MCF 10A (cell line): ENCODE results near the gene C2CD4A. TPM values are rescaled to one million over a fixed set of nuclear protein-coding genes. Genes with fewer than 3 reads are reported as not detected.

ENCODE experiments used
- BruUV-seq: library from RNA; stranded (reverse); fragments of 400-500 nt; replicated peaks from 2 replicates; lab custom pipeline; 2021; lab: Mats Ljungman, UMichigan
- CTCF ChIA-PET: fragments of 300-600 bp; sonication (Branson Sonifier 250); formaldehyde crosslinking; extraction: SDS; loops from one replicate; lab custom pipeline; 2021; ENCODE audit warnings: antibody characterized with exemption, inconsistent platforms; lab: Yijun Ruan, JAX
- POLR2A ChIA-PET: fragments of 300-600, 350-650 bp; sonication (Branson Sonifier 250); formaldehyde crosslinking; extraction: SDS; loops from one replicate; lab custom pipeline; 2020; ENCODE audit warnings: antibody characterized with exemption, inconsistent platforms; lab: Yijun Ruan, JAX
- DNase-seq: peaks from one replicate; pipeline ENCODE4 v3.0.0-alpha.2; 2018; ENCODE audit not compliant: unreplicated experiment
- H3K27ac Mint-ChIP-seq: one replicate; pipeline ENCODE4 v1.8.0; 2022; ENCODE audit warnings: mild to moderate bottlenecking, low read depth, mixed read lengths; ENCODE audit not compliant: unreplicated experiment
- H3K27me3 Mint-ChIP-seq: one replicate; pipeline ENCODE4 v1.8.0; 2022; ENCODE audit warnings: mixed read lengths; ENCODE audit not compliant: insufficient read depth, unreplicated experiment
- H3K36me3 Mint-ChIP-seq: one replicate; pipeline ENCODE4 v1.8.0; 2022; ENCODE audit warnings: mild to moderate bottlenecking, moderate library complexity, mixed read lengths; ENCODE audit not compliant: insufficient read depth, unreplicated experiment
- H3K4me1 Mint-ChIP-seq: one replicate; pipeline ENCODE4 v1.8.0; 2022; ENCODE audit warnings: mixed read lengths; ENCODE audit not compliant: insufficient read depth, unreplicated experiment
- H3K4me3 Mint-ChIP-seq: one replicate; pipeline ENCODE4 v1.8.0; 2022; ENCODE audit warnings: mild to moderate bottlenecking, moderate library complexity, mixed read lengths; ENCODE audit not compliant: unreplicated experiment
- H3K9me3 Mint-ChIP-seq: one replicate; pipeline ENCODE4 v1.8.0; 2022; ENCODE audit warnings: mixed read lengths; ENCODE audit not compliant: unreplicated experiment
- intact Hi-C: fragments of 100-400 bp; cut with micrococcal nuclease; formaldehyde crosslinking; loops from 2 replicates; pipeline ENCODE4 v1.14.1; 2022
- total RNA-seq: library from RNA; stranded (reverse); gene quantifications from 2 replicates; pipeline ENCODE4 v1.2.3, GENCODE V29; 2022
- TF ChIP-seq, protein P1 (sequence below): fragments of 200-600 bp; IDR thresholded peaks from one replicate; pipeline ENCODE4 v1.8.0; 2022; ENCODE audit warnings: antibody characterized with exemption, mild to moderate bottlenecking; ENCODE audit not compliant: unreplicated experiment

The C2CD4A gene
- total RNA-seq, 1 experiment from 2014 or later = 0.16 TPM

DNA sequence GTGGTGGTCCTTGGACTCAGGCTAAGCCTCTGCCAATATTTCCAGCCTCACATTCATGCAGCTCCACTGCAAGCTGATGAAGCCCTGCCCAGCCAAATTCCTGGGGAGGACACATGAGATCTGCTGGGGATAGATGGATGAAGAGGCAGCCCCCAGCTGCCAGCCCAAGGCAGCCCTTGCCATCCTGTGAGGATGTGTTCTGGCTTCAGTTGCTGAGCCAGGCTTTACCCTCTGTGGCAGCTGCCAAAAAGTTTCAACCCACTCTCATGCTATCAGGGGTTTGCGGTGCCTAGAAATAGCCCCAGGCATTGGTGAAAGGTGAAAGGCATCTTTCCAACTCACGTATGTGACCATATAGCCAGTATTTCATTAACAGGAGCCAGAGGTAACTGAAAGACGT, 37.6 kb downstream of the C2CD4A start:
- DNase-seq = no peak
- Mint-ChIP-seq H3K27ac (no peak overlapping the region), H3K4me3 (no peak overlapping the region), H3K4me1 (peaks cover 13% of the 10 kb centered on the region), H3K36me3 (no peaks in the 10 kb centered on the region), H3K27me3 (no peaks in the 10 kb centered on the region), H3K9me3 (no peaks in the 10 kb centered on the region)
- ChIA-PET CTCF (interaction anchor here (1.5 kb wide), 1 partner anchor 21 kb away, joined by 3 read pairs; no protein-coding TSS in a partner anchor), POLR2A (no interaction called here)
- TF ChIP-seq, protein P1, sequence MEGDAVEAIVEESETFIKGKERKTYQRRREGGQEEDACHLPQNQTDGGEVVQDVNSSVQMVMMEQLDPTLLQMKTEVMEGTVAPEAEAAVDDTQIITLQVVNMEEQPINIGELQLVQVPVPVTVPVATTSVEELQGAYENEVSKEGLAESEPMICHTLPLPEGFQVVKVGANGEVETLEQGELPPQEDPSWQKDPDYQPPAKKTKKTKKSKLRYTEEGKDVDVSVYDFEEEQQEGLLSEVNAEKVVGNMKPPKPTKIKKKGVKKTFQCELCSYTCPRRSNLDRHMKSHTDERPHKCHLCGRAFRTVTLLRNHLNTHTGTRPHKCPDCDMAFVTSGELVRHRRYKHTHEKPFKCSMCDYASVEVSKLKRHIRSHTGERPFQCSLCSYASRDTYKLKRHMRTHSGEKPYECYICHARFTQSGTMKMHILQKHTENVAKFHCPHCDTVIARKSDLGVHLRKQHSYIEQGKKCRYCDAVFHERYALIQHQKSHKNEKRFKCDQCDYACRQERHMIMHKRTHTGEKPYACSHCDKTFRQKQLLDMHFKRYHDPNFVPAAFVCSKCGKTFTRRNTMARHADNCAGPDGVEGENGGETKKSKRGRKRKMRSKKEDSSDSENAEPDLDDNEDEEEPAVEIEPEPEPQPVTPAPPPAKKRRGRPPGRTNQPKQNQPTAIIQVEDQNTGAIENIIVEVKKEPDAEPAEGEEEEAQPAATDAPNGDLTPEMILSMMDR = no peak
- intact Hi-C loops = no loop called here
- no TSS peak for BruUV-seq

DNA sequence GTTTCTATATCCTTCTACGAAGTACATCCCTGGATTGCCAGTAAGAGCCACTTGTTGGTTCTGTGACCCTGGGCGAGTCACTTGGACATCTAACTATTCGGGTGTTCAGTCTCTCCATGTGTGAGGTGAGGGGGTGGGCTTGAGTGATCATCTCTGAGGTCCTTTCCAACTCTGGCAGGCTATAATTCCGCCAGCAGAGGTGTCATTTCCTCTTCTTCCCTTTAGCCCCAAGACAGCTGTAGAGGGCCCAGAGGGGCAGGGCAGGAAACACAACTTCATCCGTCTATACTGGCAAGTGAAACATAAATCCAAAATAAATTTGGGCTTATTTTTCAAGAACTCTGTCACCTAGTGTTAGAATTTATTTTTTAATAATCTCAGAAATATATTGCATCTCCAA, 38.1 kb downstream of the C2CD4A start:
- no peak for DNase-seq
- no TSS peak for BruUV-seq
- H3K4me1 Mint-ChIP-seq = peaks cover 14% of the 10 kb centered on the region
- intact Hi-C loops = no loop called here
- no peaks in the 10 kb centered on the region for H3K36me3 Mint-ChIP-seq
- POLR2A ChIA-PET = no interaction called here
- CTCF ChIA-PET = interaction anchor here (1.5 kb wide), 1 partner anchor 22 kb away, joined by 3 read pairs; no protein-coding TSS in a partner anchor
- H3K27ac Mint-ChIP-seq = no peak overlapping the region
- no peaks in the 10 kb centered on the region for H3K27me3 Mint-ChIP-seq
- TF ChIP-seq, protein P1 = no peak
- H3K9me3 Mint-ChIP-seq = no peaks in the 10 kb centered on the region
- H3K4me3 Mint-ChIP-seq = no peak overlapping the region

DNA sequence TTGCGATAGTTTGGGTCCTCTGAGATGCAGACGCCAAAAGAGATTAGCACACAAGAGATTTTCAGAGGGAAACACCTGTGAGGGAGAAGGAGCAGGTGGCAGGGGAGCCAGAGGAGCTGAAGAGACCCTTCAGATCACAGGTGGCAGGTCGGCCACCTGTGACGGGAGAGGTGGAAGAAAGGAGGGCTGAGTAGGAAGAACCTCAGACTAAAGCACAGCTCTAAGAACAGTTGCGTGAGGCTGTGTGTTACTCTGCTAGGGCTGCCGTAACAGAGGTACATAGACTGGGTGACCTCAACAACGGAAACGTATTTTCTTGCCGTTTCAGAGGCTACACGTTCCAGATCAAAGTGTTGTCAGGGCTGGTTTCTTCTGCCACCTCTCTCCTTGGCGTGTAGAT, 38.5 kb downstream of the C2CD4A start:
- Mint-ChIP-seq H3K4me1 (peaks cover 18% of the 10 kb centered on the region), H3K36me3 (no peaks in the 10 kb centered on the region), H3K27me3 (no peaks in the 10 kb centered on the region), H3K9me3 (no peaks in the 10 kb centered on the region), H3K27ac (no peak overlapping the region), H3K4me3 (no peak overlapping the region)
- TF ChIP-seq, protein P1 = no peak
- DNase-seq = no peak
- ChIA-PET CTCF (no interaction called here), POLR2A (no interaction called here)
- intact Hi-C loops = no loop called here
- no TSS peak for BruUV-seq

DNA sequence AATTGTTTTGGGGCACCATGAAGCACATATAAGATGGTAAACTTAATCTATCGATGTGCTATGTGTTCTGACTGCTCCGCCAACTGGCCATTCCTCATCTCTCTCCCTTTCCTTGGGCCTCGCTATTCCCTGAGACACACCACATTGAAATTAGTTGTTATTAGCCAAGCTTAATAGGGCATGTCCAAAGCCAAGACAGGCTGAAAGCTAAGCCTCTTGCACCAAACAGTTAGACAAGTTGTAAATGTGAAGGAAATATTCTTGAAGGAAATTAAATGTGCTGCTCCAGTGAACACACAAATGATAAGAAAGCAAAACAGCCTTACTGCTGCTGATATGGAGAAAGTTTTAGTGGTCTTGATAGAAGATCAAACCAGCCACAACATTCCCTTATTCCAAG, 39.3 kb downstream of the C2CD4A start:
- H3K9me3 Mint-ChIP-seq = no peaks in the 10 kb centered on the region
- no peak for DNase-seq
- peaks cover 26% of the 10 kb centered on the region for H3K4me1 Mint-ChIP-seq
- no peaks in the 10 kb centered on the region for H3K36me3 Mint-ChIP-seq
- H3K4me3 Mint-ChIP-seq = no peak overlapping the region
- no peak overlapping the region for H3K27ac Mint-ChIP-seq
- H3K27me3 Mint-ChIP-seq = no peaks in the 10 kb centered on the region
- CTCF ChIA-PET = interaction anchor here (1.4 kb wide), 1 partner anchor 20 kb away, joined by 3 read pairs; no protein-coding TSS in a partner anchor
- intact Hi-C loops = no loop called here
- TF ChIP-seq, protein P1 = no peak
- no TSS peak for BruUV-seq
- POLR2A ChIA-PET = interaction anchor here (2.7 kb wide), 1 partner anchor 13 kb away, joined by 10 read pairs; no protein-coding TSS in a partner anchor
